Endothelial cell of umbilical vein (primary cell): ENCODE results near the gene FAM3D. TPM values are rescaled to one million over a fixed set of nuclear protein-coding genes. Genes with fewer than 3 reads are reported as not detected.

Experiments used
- BruUV-seq: library from RNA; stranded (reverse); fragments of 400-500 nt; replicated peaks from 2 replicates; lab custom pipeline; 2021; lab: Mats Ljungman, UMichigan
- CTCF ChIA-PET: fragments of 300-600, 350-600 bp; sonication (Branson Sonifier 250); formaldehyde crosslinking; loops from one replicate; lab custom pipeline; 2021; ENCODE audit warnings: antibody characterized with exemption, inconsistent platforms; lab: Charles Lee
- POLR2A ChIA-PET: fragments of 300-600, 350-600 bp; sonication (Branson Sonifier 250); formaldehyde crosslinking; loops from one replicate; lab custom pipeline; 2021; ENCODE audit warnings: antibody characterized with exemption, inconsistent platforms; lab: Charles Lee
- DNase-seq: peaks from one replicate; pipeline ENCODE4 v3.0.0-alpha.2; 2011; ENCODE audit warnings: low read depth, low spot score
- FAIRE-seq: peaks from 2 replicates; lab custom pipeline; 2011; peaks lifted over from hg19 to GRCh38; lab: Jason Lieb, UNC
- H2AFZ ChIP-seq: 2 replicates; pipeline ENCODE4 v1.6.0; 2012; ENCODE audit warnings: low read depth, low read length, control low read depth, inconsistent platforms
- H3K27ac ChIP-seq: 2 replicates; pipeline ENCODE4 v1.5.1; 2011; ENCODE audit warnings: low read depth, mild to moderate bottlenecking, control low read depth, low read length, moderate library complexity; ENCODE audit not compliant: insufficient read depth
- H3K27me3 ChIP-seq, 2 experiments: 2 replicates each; pipeline versions ENCODE4 v1.6.0 to v1.6.1; 2011; ENCODE audit warnings: low read length in 2 of 2, mixed read lengths in 1 of 2; ENCODE audit not compliant: control insufficient read depth in 2 of 2, insufficient read depth in 2 of 2
- H3K36me3 ChIP-seq, 2 experiments: 2 replicates in 1 of 2; 3 replicates in 1 of 2; pipeline ENCODE4 v1.5.1; 2011; ENCODE audit warnings: low read length in 2 of 2, mild to moderate bottlenecking in 1 of 2, moderate library complexity in 1 of 2; ENCODE audit not compliant: control insufficient read depth in 2 of 2, insufficient read depth in 2 of 2; ENCODE audit errors: extremely low read depth in 1 of 2
- H3K4me1 ChIP-seq: 3 replicates; pipeline ENCODE4 v1.5.1; 2011; ENCODE audit warnings: mild to moderate bottlenecking, low read length; ENCODE audit not compliant: control insufficient read depth, insufficient read depth; ENCODE audit errors: extremely low read depth
- H3K4me2 ChIP-seq: 2 replicates; pipeline ENCODE4 v1.6.1; 2011; ENCODE audit warnings: low read length, control low read depth, mixed read lengths; ENCODE audit not compliant: insufficient read depth
- H3K4me3 ChIP-seq, 3 experiments: fragments of 200-600 bp in 1 of 3; sonication (generic), shearing (Covaris generic) in 1 of 3; replicated peaks in 1 of 3; 2 replicates each; pipeline ENCODE4 v1.5.1; 2011 to 2016; ENCODE audit warnings: control low read depth in 3 of 3, low read length in 3 of 3, mild to moderate bottlenecking in 2 of 3, inconsistent platforms in 1 of 3, low read depth in 1 of 3, moderate library complexity in 1 of 3; ENCODE audit not compliant: insufficient read depth in 1 of 3
- H3K79me2 ChIP-seq: 2 replicates; pipeline ENCODE4 v1.6.0; 2012; ENCODE audit warnings: low read length, inconsistent platforms; ENCODE audit not compliant: control insufficient read depth, insufficient read depth
- H3K9ac ChIP-seq: replicated peaks from 2 replicates; pipeline ENCODE3; 2011; ENCODE audit warnings: low read length, control low read depth; ENCODE audit not compliant: insufficient read depth; ENCODE audit errors: extremely low read depth
- H3K9me1 ChIP-seq: replicated peaks from 3 replicates; pipeline ENCODE4 v1.6.0; 2011; ENCODE audit warnings: mild to moderate bottlenecking, low read length; ENCODE audit not compliant: control insufficient read depth, insufficient read depth; ENCODE audit errors: extremely low read depth
- H3K9me3 ChIP-seq: replicated peaks from 2 replicates; pipeline ENCODE4 v1.5.1; 2012; ENCODE audit warnings: low read length, inconsistent platforms; ENCODE audit not compliant: control insufficient read depth, insufficient read depth
- H4K20me1 ChIP-seq: replicated peaks from 2 replicates; pipeline ENCODE3; 2011; ENCODE audit warnings: mild to moderate bottlenecking, low read length; ENCODE audit not compliant: control insufficient read depth, insufficient read depth; ENCODE audit errors: extremely low read depth
- EZH2 ChIP-seq: IDR thresholded peaks from 2 replicates; pipeline ENCODE4 v1.6.1; 2012; ENCODE audit warnings: borderline replicate concordance, low read depth, mild to moderate bottlenecking, moderate library complexity, low read length, inconsistent platforms; ENCODE audit not compliant: severe bottlenecking
- FOS ChIP-seq: IDR thresholded peaks from 2 replicates; pipeline ENCODE4 v1.6.1; 2011; ENCODE audit warnings: mild to moderate bottlenecking, low read length, moderate library complexity, borderline replicate concordance; ENCODE audit not compliant: insufficient read depth
- GATA2 ChIP-seq: IDR thresholded peaks from 2 replicates; pipeline ENCODE4 v1.7.0; 2011; ENCODE audit warnings: low read depth, mild to moderate bottlenecking, moderate library complexity, mixed read lengths, low read length; ENCODE audit not compliant: insufficient read length, insufficient read depth
- JUN ChIP-seq: IDR thresholded peaks from 2 replicates; pipeline ENCODE4 v1.6.1; 2011; ENCODE audit warnings: borderline replicate concordance, low read depth; ENCODE audit not compliant: insufficient read length, insufficient read depth
- MAX ChIP-seq: IDR thresholded peaks from 2 replicates; pipeline ENCODE4 v1.6.1; 2011; ENCODE audit not compliant: insufficient read depth, insufficient read length
- MYC ChIP-seq: IDR thresholded peaks from one replicate; pipeline ENCODE4 v1.6.1; 2011; ENCODE audit warnings: mild to moderate bottlenecking, low read depth, low read length
- dilution Hi-C: fragments of 300-500 bp; cut with MboI; formaldehyde crosslinking; loops from one replicate; pipeline ENCODE4 v1.15.0; 2019; ENCODE audit warnings: low sequenced_read_pairs; ENCODE audit not compliant: extremely low pct_ligation_motif_present
- intact Hi-C: fragments of 100-400 bp; cut with micrococcal nuclease; formaldehyde crosslinking; loops from one replicate; pipeline ENCODE4 v1.10.0; 2022
- polyA plus RNA-seq, 4 experiments: library from polyadenylated mRNA; depleted of rRNA in 3 of 4; stranded (reverse) in 3 of 4; unstranded in 1 of 4; fragments of >200 nt; gene quantifications; 2 replicates each; pipeline versions ENCODE4 v1.2.1 to v1.2.3, GENCODE V29; 2011 to 2012; ENCODE audit warnings: missing spikeins in 1 of 4
- total RNA-seq: library from RNA; stranded (reverse); gene quantifications from 2 replicates; pipeline ENCODE4 v1.2.3, GENCODE V29; 2021
- TF ChIP-seq, protein P1 (sequence below), 2 donors: IDR thresholded peaks; 1 replicate in 1 of 2; 2 replicates in 1 of 2; pipeline ENCODE4 v1.5.1; 2011; ENCODE audit warnings: low read length in 2 of 2, mild to moderate bottlenecking in 2 of 2, moderate library complexity in 2 of 2, control low read depth in 1 of 2, inconsistent platforms in 1 of 2, low read depth in 1 of 2; ENCODE audit not compliant: insufficient read depth in 1 of 2; ENCODE audit errors: extremely low read depth in 1 of 2

Gene FAM3D
- total and polyA plus RNA-seq, 2 donors (not counting 3 experiments of a cell fraction or from before 2014, with no cell fraction given), result 0.12 TPM; not detected in 1

GRCh38 chr3:58584690-58585004 lies 81.9 kb downstream of the FAM3D start:
- dilution Hi-C loops, result no loop called here
- POLR2A ChIA-PET, result no interaction called here

More at GRCh38 chr3:58584690-58585004, 81.9 kb downstream of the FAM3D start:
- DNase-seq (no peak), FAIRE-seq (no peak)
- no peak overlapping the region for H3K27ac ChIP-seq
- H4K20me1 ChIP-seq, result no peaks in the 10 kb centered on the region
- H2AFZ ChIP-seq, result peak overlapping the region; percentile 88
- H3K9me1 ChIP-seq, result no peaks in the 10 kb centered on the region
- no peaks in the 10 kb centered on the region for H3K79me2 ChIP-seq
- no peaks in the 10 kb centered on the region for H3K36me3 ChIP-seq
- H3K9me3 ChIP-seq, result no peaks in the 10 kb centered on the region
- intact Hi-C loops, result loop anchor here (1.0 kb wide), 1 partner anchor 7 kb away; the partner anchor contains the start of gene FAM107A
- no TSS peak for BruUV-seq
- peak overlapping the region; percentile 54 for H3K9ac ChIP-seq
- H3K4me1 ChIP-seq, result peaks cover 5% of the 10 kb centered on the region
- peak overlapping the region; percentile 40 to 65 (median 51) for H3K4me3 ChIP-seq
- H3K27me3 ChIP-seq, result peaks cover 20 to 26% of the 10 kb centered on the region in 2 experiments
- H3K4me2 ChIP-seq, result peak overlapping the region; percentile 89
- no peak for TF ChIP-seq EZH2
- TF ChIP-seq FOS, result no peak
- TF ChIP-seq JUN, result no peak
- TF ChIP-seq GATA2, result no peak
- TF ChIP-seq, protein P1, sequence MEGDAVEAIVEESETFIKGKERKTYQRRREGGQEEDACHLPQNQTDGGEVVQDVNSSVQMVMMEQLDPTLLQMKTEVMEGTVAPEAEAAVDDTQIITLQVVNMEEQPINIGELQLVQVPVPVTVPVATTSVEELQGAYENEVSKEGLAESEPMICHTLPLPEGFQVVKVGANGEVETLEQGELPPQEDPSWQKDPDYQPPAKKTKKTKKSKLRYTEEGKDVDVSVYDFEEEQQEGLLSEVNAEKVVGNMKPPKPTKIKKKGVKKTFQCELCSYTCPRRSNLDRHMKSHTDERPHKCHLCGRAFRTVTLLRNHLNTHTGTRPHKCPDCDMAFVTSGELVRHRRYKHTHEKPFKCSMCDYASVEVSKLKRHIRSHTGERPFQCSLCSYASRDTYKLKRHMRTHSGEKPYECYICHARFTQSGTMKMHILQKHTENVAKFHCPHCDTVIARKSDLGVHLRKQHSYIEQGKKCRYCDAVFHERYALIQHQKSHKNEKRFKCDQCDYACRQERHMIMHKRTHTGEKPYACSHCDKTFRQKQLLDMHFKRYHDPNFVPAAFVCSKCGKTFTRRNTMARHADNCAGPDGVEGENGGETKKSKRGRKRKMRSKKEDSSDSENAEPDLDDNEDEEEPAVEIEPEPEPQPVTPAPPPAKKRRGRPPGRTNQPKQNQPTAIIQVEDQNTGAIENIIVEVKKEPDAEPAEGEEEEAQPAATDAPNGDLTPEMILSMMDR (IDR thresholded peaks at IDR 0.05; ENCODE audit: extremely low read depth in 1 of 2, insufficient read depth in 1 of 2, low read depth in 1 of 2, low read length in 2 of 2), result no peak
- no peak for TF ChIP-seq MYC
- no peak for TF ChIP-seq MAX
- CTCF ChIA-PET, result interaction anchor here (0.9 to 2.8 kb wide), 13 partner anchors 9 to 56 kb away, joined by 3 to 28 read pairs (median 6); no protein-coding TSS in a partner anchor

Other genes starting within 250 kb of the FAM3D start
- gene PDHB, start 232.9 kb downstream of the FAM3D start, total RNA-seq, result 59.3 and 60.8 TPM in 2 replicates
- gene PDHB, start 232.9 kb downstream of the FAM3D start, polyA plus RNA-seq, result 40.7 and 50.8 TPM in 2 replicates
- 6.4 and 7.4 TPM in 2 replicates for gene KCTD6, start 174.7 kb downstream of the FAM3D start, total RNA-seq
- 5.4 and 6.4 TPM in 2 replicates for gene KCTD6, start 174.7 kb downstream of the FAM3D start, polyA plus RNA-seq
- gene ACOX2, start 129.6 kb downstream of the FAM3D start, total RNA-seq, result 1.5 and 2.1 TPM in 2 replicates
- 10.5 and 10.7 TPM in 2 replicates for gene ACOX2, start 129.6 kb downstream of the FAM3D start, polyA plus RNA-seq
- gene FAM107A, start 89.4 kb downstream of the FAM3D start, total RNA-seq, result 8.2 and 10.7 TPM in 2 replicates
- gene FAM107A, start 89.4 kb downstream of the FAM3D start, polyA plus RNA-seq, result 4.8 and 5.7 TPM in 2 replicates